Fibroblast of lung (primary cell): ENCODE data around the gene MICB.

ENCODE experiments used
- CTCF ChIP-seq, 2 donors: IDR thresholded peaks in 1 of 2; conservative IDR thresholded peaks in 1 of 2; 1 replicate in 1 of 2; 2 replicates in 1 of 2; pipeline ENCODE4 v1.5.1; 2011 to 2012; ENCODE audit warnings: low read length in 2 of 2, control low read depth in 1 of 2, inconsistent platforms in 1 of 2, low read depth in 1 of 2, mild to moderate bottlenecking in 1 of 2
- EZH2 ChIP-seq: IDR thresholded peaks from 2 replicates; pipeline ENCODE4 v1.5.1; 2012; ENCODE audit warnings: low read length, control low read depth, mild to moderate bottlenecking; ENCODE audit errors: missing control alignments

GRCh38 chr6:31466466-31466865, 31.5 kb upstream of the MICB start:
- TF ChIP-seq CTCF (conservative IDR thresholded peaks at IDR 0.05 in 1 of 2, IDR thresholded peaks at IDR 0.05 in 1 of 2; ENCODE audit: low read depth in 1 of 2, low read length in 2 of 2): no peak
- no peak for TF ChIP-seq EZH2
